Right lobe of liver (tissue), 6 donors: ENCODE data around the gene PIAS1. TPM values are rescaled to one million over a fixed set of nuclear protein-coding genes. Genes with fewer than 3 reads are reported as not detected.

Experiments
- ATAC-seq, 4 donors: fragments of 200-7000 bp; cut with Tn5 transposase; one replicate each; pipeline ENCODE4 v1.9.1; 2020; ENCODE audit warnings: mild to moderate bottlenecking in 4 of 4, moderate library complexity in 4 of 4
- DNase-seq, 3 donors: peaks; one replicate each; pipeline ENCODE4 v3.0.0-alpha.2; 2020
- H3K27ac ChIP-seq, 3 donors: fragments of 200-600 bp; one replicate each; pipeline ENCODE4 v1.8.0; 2022
- H3K27me3 ChIP-seq, 2 donors: fragments of 200-600 bp; one replicate each; pipeline ENCODE4 v1.8.0; 2022
- H3K36me3 ChIP-seq, 4 donors: fragments of 200-600 bp; sonication (generic) in 1 of 4; one replicate each; pipeline versions ENCODE4 v1.5.1 to v1.8.0; 2017 to 2022; ENCODE audit warnings: control low read depth in 1 of 4
- H3K4me1 ChIP-seq, 4 donors: fragments of 200-600 bp; sonication (generic) in 1 of 4; one replicate each; pipeline versions ENCODE4 v1.5.1 to v1.8.0; 2017 to 2022; ENCODE audit warnings: control low read depth in 1 of 4
- H3K4me3 ChIP-seq, 3 donors: fragments of 200-600 bp; one replicate each; pipeline ENCODE4 v1.8.0; 2022
- H3K9me3 ChIP-seq, 4 donors: fragments of 200-600 bp; sonication (generic) in 1 of 4; one replicate each; pipeline versions ENCODE4 v1.5.1 to v1.8.0; 2017 to 2022; ENCODE audit warnings: control low read depth in 1 of 4
- POLR2A ChIP-seq: fragments of 450-650 bp; IDR thresholded peaks from one replicate; pipeline ENCODE4 v1.6.1; 2017; ENCODE audit warnings: antibody characterized with exemption, mild to moderate bottlenecking
- WGBS: methylation state at CpG from one replicate; pipeline ENCODE4 v1.1.6; 2018; ENCODE audit warnings: low coverage, low lambda C conversion rate; ENCODE audit not compliant: insufficient coverage; ENCODE audit errors: missing lambda C conversion rate; 5-methylcytosine and 5-hydroxymethylcytosine counted together
- intact Hi-C, 2 donors: fragments of 100-400 bp; cut with DNase I; formaldehyde crosslinking; loops; one replicate each; pipeline versions ENCODE4 v1.11.2 to v1.14.1; 2022
- total RNA-seq, 6 experiments: library from RNA; depleted of rRNA in 2 of 6; stranded (reverse); fragments of >200 nt in 2 of 6; fragmentation: NEBNext Ultra II Directional in 3 of 6; extraction: Animal tissue kit (Norgen Biotek cat#: 25700) in 3 of 6; gene quantifications; one replicate each; pipeline versions ENCODE4 v1.1.0 to v1.2.4, GENCODE V29; 2016 to 2023
- TF ChIP-seq, protein P1 (sequence below), 4 donors: fragments of 200-600 bp in 3 of 4; fragments of 450-650 bp in 1 of 4; IDR thresholded peaks; one replicate each; pipeline versions ENCODE4 v1.5.1 to v1.8.0; 2016 to 2022; ENCODE audit warnings: antibody characterized with exemption in 4 of 4, mild to moderate bottlenecking in 2 of 4
- donor health status: DM: no; HTN: yes; CAD: no.
- donor health status: DM: no; HTN: no; CAD: no.
- donor health status: DM: no; HTN: no; CAD: no.
- donor health status: DM: no; HTN: yes; CAD: no.
- donor health status: DM: no; HTN: yes; CAD: no.

Gene PIAS1
- total RNA-seq, 6 experiments from 2014 or later = 8.1 to 17.3 (median 13.1) TPM

DNA sequence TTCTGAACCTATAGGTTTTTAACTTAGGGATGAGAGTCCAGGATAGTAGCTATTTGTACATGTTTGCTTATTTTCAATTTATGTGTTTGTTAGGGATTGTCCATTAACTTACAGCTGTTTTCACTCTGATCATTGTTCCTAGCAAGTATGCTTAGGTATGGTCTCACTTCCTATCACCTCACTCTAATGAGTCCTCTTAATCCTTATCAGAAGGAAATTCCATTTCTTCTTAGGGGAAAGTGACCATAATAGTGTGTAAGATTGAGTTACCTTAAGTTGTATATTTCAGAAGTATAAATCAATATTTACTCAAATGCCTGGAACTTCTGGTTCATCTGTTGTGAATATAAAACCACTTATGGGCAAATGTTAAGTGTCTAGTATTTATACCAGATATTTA, 53.0 kb downstream of the PIAS1 start:
- no peak for ATAC-seq
- peaks cover 0 to 4% (median 0%) of the 10 kb centered on the region in 4 donors for H3K36me3 ChIP-seq
- no peak for DNase-seq
- no peak overlapping the region for H3K27ac ChIP-seq
- peaks cover 0 to 22% (median 4%) of the 10 kb centered on the region in 4 donors for H3K4me1 ChIP-seq
- H3K9me3 ChIP-seq = no peaks in the 10 kb centered on the region
- intact Hi-C loops = no loop called here
- TF ChIP-seq POLR2A = no peak
- TF ChIP-seq, protein P1, sequence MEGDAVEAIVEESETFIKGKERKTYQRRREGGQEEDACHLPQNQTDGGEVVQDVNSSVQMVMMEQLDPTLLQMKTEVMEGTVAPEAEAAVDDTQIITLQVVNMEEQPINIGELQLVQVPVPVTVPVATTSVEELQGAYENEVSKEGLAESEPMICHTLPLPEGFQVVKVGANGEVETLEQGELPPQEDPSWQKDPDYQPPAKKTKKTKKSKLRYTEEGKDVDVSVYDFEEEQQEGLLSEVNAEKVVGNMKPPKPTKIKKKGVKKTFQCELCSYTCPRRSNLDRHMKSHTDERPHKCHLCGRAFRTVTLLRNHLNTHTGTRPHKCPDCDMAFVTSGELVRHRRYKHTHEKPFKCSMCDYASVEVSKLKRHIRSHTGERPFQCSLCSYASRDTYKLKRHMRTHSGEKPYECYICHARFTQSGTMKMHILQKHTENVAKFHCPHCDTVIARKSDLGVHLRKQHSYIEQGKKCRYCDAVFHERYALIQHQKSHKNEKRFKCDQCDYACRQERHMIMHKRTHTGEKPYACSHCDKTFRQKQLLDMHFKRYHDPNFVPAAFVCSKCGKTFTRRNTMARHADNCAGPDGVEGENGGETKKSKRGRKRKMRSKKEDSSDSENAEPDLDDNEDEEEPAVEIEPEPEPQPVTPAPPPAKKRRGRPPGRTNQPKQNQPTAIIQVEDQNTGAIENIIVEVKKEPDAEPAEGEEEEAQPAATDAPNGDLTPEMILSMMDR (IDR thresholded peaks at IDR 0.05) = no peak
- H3K4me3 ChIP-seq = no peak overlapping the region
- no peaks in the 10 kb centered on the region for H3K27me3 ChIP-seq

- WGBS = 64% methylated on average over 3 of the region's 3 CpGs
- no peak overlapping the region for H3K4me3 ChIP-seq
- DNase-seq = no peak
- peak overlapping the region in 1 of 3 donors; percentile 59 for H3K27ac ChIP-seq
- intact Hi-C loops = no loop called here
- no peaks in the 10 kb centered on the region for H3K9me3 ChIP-seq
- no peak for TF ChIP-seq POLR2A
- TF ChIP-seq, protein P1 (IDR thresholded peaks at IDR 0.05) = no peak
- no peaks in the 10 kb centered on the region for H3K36me3 ChIP-seq
- peak in 2 of 4 donors; percentile 6 to 17 for ATAC-seq
- H3K27me3 ChIP-seq = no peaks in the 10 kb centered on the region
- peaks cover 0 to 18% (median 0%) of the 10 kb centered on the region in 4 donors for H3K4me1 ChIP-seq
Measured at GRCh38 chr15:68112706-68113105, 58.6 kb downstream of the PIAS1 start.

DNA sequence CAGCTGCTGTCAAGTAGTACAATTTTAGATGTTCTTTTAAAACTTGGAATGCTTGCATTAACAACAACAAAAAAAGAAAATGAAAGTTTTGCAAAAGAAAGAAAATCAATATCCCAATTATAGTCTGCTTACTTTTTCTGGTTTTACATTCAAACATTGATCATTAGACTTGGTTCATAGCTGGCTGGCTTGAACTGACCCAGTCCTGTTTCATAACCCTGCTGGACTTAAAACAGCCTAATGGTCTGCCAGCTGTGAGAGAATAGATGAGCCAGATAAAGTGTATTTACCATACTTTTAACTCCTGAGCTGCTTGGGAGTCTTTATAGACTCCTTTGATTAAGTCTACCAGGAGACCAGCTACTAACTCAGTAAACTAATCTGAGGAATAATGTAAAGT, 59.2 kb downstream of the PIAS1 start:
- intact Hi-C loops = no loop called here
- H3K36me3 ChIP-seq = no peaks in the 10 kb centered on the region
- H3K4me3 ChIP-seq = peak overlapping the region in 1 of 3 donors; percentile 39
- peak in 2 of 3 donors; percentile 30 to 72 for DNase-seq
- ATAC-seq = peak; percentile 94 to 95 (median 94)
- peaks cover 0 to 18% (median 0%) of the 10 kb centered on the region in 4 donors for H3K4me1 ChIP-seq
- H3K27ac ChIP-seq = peak overlapping the region; percentile 30 to 59 (median 59)
- TF ChIP-seq, protein P1 (IDR thresholded peaks at IDR 0.05) = no peak
- no peak for TF ChIP-seq POLR2A
- H3K9me3 ChIP-seq = no peaks in the 10 kb centered on the region
- no peaks in the 10 kb centered on the region for H3K27me3 ChIP-seq

GRCh38 chr15:68113751-68114150, 59.6 kb downstream of the PIAS1 start:
- DNase-seq = no peak
- Histone ChIP-seq H3K4me3 (peak overlapping the region; percentile 13 to 43 (median 39)), H3K27ac (peak overlapping the region; percentile 30 to 59 (median 59)), H3K4me1 (peaks cover 0 to 18% (median 0%) of the 10 kb centered on the region in 4 donors), H3K36me3 (no peaks in the 10 kb centered on the region), H3K9me3 (no peaks in the 10 kb centered on the region), H3K27me3 (no peaks in the 10 kb centered on the region)
- ATAC-seq = peak in 3 of 4 donors; percentile 32 to 54 (median 34)
- TF ChIP-seq POLR2A = no peak
- TF ChIP-seq, protein P1 (IDR thresholded peaks at IDR 0.05) = no peak
- intact Hi-C loops = no loop called here
- 5% methylated on average over 1 of the region's 1 CpG for WGBS

GRCh38 chr15:68114356-68114755, 60.2 kb downstream of the PIAS1 start:
- Histone ChIP-seq H3K9me3 (no peaks in the 10 kb centered on the region), H3K27me3 (no peaks in the 10 kb centered on the region), H3K4me1 (peaks cover 0 to 18% (median 1%) of the 10 kb centered on the region in 4 donors), H3K4me3 (peak overlapping the region; percentile 13 to 43 (median 39)), H3K36me3 (no peaks in the 10 kb centered on the region), H3K27ac (peak overlapping the region in 2 of 3 donors; percentile 59)
- DNase-seq (no peak), ATAC-seq (peak; percentile 42 to 69 (median 59))
- no peak for TF ChIP-seq POLR2A
- TF ChIP-seq, protein P1 (IDR thresholded peaks at IDR 0.05) = no peak
- 4% methylated on average over 1 of the region's 1 CpG for WGBS
- intact Hi-C loops = no loop called here
